ENCODE measurements around the gene NHEJ1.

The NHEJ1 gene

GRCh38 chr2:219084791-219085190, 75.8 kb downstream of the NHEJ1 start:
- DNase-seq: no peak

DNA sequence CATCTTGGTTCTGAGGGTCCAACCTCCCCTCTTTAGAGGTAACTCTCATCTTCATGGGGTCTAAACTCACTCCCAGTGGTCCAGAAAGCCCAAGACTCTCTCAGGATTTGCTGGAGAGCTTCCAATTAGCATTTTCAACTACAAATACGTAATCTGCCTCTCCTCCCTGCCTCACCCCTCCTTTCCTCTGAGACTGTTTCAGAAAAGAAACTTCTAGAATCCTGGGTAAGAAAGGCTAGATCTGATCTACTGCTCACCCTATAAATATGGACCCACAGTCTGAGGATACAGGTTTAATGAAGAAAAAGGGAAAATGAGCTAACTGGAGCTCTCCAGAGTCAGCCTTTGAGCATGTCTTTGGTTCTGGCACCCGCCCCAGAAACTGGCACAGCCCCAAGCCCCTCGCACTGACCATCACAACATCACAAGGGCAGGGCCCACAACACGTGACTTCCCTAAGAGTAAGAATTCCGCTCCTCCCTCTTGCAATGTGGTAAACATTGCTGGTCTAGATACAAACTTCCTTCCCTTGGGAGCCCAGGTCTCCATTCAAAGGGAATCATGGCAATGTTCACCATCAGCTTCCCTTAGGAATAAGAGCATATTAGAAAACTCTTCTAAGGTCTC, 78.2 kb downstream of the NHEJ1 start:
- no peak for DNase-seq

GRCh38 chr2:219081701-219082331, 78.8 kb downstream of the NHEJ1 start:
- DNase-seq: no peak

GRCh38 chr2:219081096-219081495, 79.5 kb downstream of the NHEJ1 start:
- DNase-seq: no peak

DNA sequence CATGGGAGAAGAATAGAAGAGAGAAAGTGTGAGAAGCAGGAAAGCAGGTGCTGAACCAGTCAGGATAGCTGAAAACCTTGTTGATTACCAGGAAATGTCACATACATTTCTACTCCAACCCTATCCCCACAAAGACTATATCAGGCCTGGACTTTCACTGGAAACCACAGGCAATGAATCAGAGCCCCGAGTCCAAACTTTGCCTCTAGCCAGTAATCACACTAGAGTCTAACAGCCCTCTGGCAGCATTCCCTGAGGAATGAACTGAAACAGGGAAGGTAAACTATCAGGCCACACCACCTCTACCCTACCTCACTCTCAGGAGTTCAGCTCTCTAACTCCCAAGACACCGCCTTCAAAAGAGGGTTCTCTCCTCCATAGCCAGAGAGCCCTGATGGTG, 81.2 kb downstream of the NHEJ1 start:
- DNase-seq: no peak

DNA sequence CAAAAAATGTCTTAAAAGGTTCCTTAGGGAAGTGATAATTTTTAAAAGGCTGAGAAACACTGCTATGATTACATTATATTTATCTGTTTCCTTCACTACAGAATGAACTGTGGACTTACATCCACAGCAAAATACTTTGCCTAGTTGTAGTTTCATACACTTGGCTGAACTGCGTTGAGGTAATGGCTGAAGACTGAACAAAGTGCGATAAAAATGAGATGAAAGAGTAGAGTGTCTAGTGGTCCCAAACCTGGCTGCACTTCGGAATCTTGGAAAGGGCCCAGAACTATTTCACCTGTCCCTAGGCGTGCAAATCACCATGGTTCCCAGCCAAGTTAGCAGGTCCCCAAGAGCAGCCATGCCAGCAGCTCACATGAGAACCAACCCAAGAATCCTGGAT, 81.7 kb downstream of the NHEJ1 start:
- no peak for DNase-seq

DNA sequence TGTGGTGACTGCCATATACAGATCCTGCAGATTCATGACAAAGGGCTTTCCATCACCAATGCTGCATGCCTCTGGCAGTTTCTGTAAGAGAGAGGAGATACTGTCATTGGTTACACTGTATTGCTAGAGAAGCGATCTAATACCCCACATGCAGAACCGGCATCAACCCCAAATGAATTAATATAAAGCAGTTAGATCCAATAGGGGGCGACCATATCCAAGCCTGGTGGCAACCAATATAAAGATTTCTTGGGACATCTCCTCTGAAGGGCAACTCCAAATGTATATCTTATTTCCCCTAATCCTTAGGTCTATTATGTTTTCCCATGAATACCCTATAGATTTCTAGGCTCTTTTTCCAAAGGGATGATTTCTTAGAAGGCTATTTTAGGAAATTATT, 82.5 kb downstream of the NHEJ1 start:
- DNase-seq: no peak

DNA sequence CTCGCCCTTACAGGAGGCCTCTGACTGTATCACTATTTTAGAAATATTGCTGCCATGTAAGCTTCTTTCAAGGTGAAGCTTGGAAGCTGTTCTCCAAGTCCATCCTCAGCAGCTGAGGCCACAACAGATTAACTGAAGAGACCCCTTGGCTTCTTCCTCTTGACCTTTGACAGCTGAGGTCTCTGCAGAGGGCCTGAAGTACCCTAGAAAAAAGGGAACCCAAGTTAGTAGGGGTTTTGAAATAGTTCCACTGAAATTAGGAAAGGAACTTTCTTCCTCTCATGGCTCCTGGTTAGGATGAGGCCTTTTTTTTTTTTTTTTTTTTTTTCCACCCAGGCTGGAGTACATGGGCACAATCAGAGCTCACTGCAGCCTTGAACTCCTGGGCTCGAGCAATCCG, 84.4 kb downstream of the NHEJ1 start:
- DNase-seq: no peak

DNA sequence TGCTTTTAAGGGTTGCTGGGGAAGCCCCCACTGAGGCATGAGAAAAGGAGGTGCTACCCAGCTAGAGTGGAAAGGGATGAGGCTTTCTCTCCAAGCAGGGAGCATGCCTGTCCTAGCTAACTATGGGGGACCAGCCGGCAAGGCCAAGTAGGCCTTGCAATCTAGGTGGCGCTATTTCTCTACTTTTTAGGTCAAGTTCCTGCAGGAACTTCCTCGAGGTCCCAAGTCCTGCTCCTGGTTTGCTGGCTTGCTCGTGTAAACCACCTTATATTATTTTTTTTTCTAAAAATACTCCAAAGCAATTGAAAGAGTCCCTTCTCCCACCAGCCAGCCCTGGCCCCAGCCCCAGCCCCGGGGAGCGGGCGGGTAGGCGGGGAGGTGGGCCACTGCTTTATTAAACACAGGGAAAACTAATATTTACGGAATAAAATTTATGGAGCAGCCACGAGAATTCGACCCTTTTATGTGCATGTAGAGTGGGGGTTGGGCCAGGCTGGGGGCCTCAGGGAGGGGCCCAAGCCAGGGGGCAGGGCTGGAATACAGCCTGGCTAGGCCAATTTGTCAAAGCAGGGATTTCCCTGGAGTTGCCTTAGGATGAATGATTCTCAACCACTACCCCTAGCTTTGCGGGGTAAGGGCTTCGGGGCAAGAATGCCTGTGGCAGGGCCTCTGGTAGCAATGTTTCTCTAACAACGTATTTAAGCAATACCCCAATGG, 87.0 kb downstream of the NHEJ1 start:
- no peak for DNase-seq

GRCh38 chr2:219072741-219073250, 87.8 kb downstream of the NHEJ1 start:
- DNase-seq: no peak

GRCh38 chr2:219071131-219071816, 89.3 kb downstream of the NHEJ1 start:
- DNase-seq: no peak

GRCh38 chr2:219065484-219065883, 95.1 kb downstream of the NHEJ1 start:
- no peak for DNase-seq

- DNase-seq: no peak
These were observed 98.5 kb downstream of the NHEJ1 start for GRCh38 chr2:219062081-219062480.

- no peak for DNase-seq
These were observed 99.5 kb downstream of the NHEJ1 start, which contains the start of gene IHH for GRCh38 chr2:219060821-219061791. TSS of gene IHH (minus strand) at chr2:219060921. CDS start at chr2:219060467, 454 bp downstream.

GRCh38 chr2:219059725-219060682, 100.6 kb downstream of the NHEJ1 start:
- no peak for DNase-seq

DNA sequence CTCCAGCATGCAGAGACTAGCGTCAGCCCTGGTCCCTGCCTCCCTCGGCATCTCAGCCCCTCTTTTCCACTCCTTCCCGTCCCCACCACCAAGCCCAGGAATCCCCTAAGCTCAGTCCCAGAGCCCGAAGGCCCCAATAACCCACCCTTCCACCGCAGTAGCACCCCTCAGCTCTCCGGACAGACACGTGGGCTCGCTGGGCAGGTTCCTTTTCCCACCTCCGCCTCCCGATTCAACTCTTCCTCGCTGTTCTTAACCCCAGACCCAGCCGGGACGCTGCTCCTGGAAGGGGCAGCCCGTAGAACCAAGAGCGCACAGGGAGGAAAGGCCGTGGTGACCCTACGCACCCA, 101.3 kb downstream of the NHEJ1 start:
- no peak for DNase-seq

DNA sequence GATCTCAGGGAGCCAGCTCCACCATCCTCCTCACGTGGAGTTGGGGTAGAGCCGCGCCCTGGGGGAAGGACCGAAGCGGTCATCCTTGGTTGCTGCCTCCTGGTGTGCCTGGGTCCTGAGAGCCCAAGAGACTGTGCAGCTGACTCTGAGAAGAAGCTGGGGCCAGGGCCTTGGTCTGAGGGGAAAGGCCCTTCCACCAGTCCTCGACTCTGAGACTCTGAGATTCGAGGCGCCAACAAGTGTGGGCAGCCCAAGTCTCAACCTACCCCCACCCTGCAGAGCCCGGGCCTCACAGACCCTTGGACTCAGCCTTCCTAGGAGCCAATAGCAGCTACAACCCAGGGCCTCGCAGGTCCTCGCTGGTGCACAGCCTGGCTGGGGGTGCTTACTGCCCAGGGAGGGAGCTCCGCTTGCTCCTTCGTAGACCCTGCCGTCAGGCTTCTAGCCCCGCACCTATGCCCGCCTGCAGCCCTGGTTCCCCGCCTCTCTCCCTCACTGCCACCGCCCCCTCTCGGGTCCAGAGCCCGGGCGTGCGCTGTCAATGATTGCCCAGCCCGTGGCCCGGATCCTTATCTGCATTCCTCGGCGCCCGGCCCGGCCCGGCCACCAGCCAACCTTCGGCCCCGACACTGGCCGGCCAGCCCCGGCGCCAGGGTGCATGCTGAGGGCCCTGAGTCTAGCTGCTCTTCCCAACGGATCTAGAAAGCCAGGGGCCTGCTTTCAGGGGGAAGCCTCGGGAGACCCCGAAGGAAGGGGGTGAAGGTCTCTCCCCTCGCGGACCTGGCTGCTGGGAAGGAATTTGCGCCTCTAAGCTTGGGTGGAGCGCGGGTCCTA, 101.9 kb downstream of the NHEJ1 start:
- no peak for DNase-seq

DNA sequence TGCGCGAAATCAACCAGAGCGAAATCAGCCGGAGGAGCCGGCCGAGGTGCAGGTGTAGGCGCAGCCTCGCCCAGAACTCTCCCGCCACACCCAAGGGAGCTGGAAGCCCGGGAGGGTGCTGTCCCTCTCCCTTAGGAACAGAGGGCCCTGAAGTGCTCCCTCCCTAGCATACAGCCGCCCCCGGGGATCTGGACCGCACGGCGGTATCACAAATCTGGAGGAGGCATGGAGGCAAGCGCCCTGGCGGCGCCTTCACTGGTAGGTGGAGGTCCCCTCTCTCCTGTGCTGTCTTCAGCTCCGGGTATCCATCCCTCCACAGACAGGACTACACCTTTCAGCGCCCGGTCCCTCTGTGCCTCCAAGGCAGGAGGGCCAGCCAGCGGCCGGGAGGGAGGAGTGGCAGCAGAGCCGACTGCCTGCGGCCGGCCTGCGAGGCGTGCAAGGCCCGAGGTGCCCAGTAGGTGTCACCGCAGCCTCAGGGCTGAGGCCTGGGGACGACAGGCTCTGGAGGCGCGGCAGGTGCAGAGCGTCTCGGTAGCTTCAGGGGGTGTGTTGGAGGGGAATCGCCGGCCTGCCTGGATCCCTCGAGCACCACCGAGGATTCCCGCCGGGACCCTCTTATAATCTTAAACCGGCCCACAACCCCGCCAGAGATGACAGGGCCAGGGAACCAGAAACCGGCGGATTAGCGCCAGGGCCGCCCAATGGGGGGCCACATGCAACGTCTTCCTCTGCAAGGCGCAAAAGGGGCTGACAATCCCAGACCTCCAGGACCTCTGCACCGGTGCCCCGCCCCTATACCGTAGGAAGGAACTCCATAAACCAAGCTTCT, 102.7 kb downstream of the NHEJ1 start:
- peak; percentile 67 for DNase-seq
